B cell (primary cell): ENCODE data around the gene PLAU. TPM values are rescaled to one million over a fixed set of nuclear protein-coding genes. Genes with fewer than 3 reads are reported as not detected.

Experiments used
- ATAC-seq: fragments of 200-7000 bp; cut with Tn5 transposase; one replicate; pipeline ENCODE4 v1.10.0; 2021; ENCODE audit warnings: low read depth, mild to moderate bottlenecking, moderate number of reproducible peaks, moderate library complexity
- CTCF ChIA-PET: fragments of 350-600 bp; sonication (Branson Sonifier 250); formaldehyde crosslinking; loops from one replicate; lab custom pipeline; 2021; ENCODE audit warnings: antibody characterized with exemption, inconsistent platforms; lab: Charles Lee
- POLR2A ChIA-PET: fragments of 350-600 bp; sonication (Branson Sonifier 250); formaldehyde crosslinking; loops from one replicate; lab custom pipeline; 2021; ENCODE audit warnings: antibody characterized with exemption; lab: Charles Lee
- DNase-seq: peaks from one replicate; pipeline ENCODE4 v3.0.0; 2013
- H2AFZ ChIP-seq: 2 replicates; pipeline ENCODE4 v1.6.1; 2012; ENCODE audit warnings: mild to moderate bottlenecking, low read depth, low read length; ENCODE audit not compliant: insufficient read depth, poor library complexity, severe bottlenecking
- H3K27ac ChIP-seq, 2 donors: 1 replicate in 1 of 2; 2 replicates in 1 of 2; pipeline ENCODE4 v1.5.1; 2012 to 2013; ENCODE audit warnings: low read length in 2 of 2, mild to moderate bottlenecking in 2 of 2, moderate library complexity in 1 of 2
- H3K27me3 ChIP-seq, 4 experiments: fragments of 200-600 bp in 1 of 4; sonication (generic) in 1 of 4; replicated peaks in 1 of 4; 1 replicate in 2 of 4; 2 replicates in 2 of 4; pipeline versions ENCODE4 v1.6.1 to v1.7.0; 2013 to 2016; ENCODE audit warnings: low read length in 3 of 4, mild to moderate bottlenecking in 2 of 4, mixed read lengths in 1 of 4, moderate library complexity in 1 of 4; ENCODE audit not compliant: insufficient read depth in 4 of 4, control insufficient read depth in 3 of 4; ENCODE audit errors: control extremely low read depth in 1 of 4
- H3K36me3 ChIP-seq, 2 experiments: replicated peaks in 1 of 2; 1 replicate in 1 of 2; 2 replicates in 1 of 2; pipeline versions ENCODE4 v1.6.1 to v1.7.1; 2013; ENCODE audit warnings: low read length in 1 of 2; ENCODE audit not compliant: insufficient read depth in 2 of 2, control insufficient read depth in 1 of 2; ENCODE audit errors: control extremely low read depth in 1 of 2, extremely low read depth in 1 of 2
- H3K4me1 ChIP-seq, 2 donors: fragments of 200-600 bp in 1 of 2; sonication (generic) in 1 of 2; 1 replicate in 1 of 2; 2 replicates in 1 of 2; pipeline versions ENCODE4 v1.5.1 to v1.6.1; 2013 to 2017; ENCODE audit warnings: low read length in 2 of 2; ENCODE audit not compliant: control insufficient read depth in 2 of 2, insufficient read depth in 2 of 2
- H3K4me2 ChIP-seq: replicated peaks from 2 replicates; pipeline ENCODE3; 2012; ENCODE audit warnings: mild to moderate bottlenecking, low read depth, low read length; ENCODE audit not compliant: poor library complexity, severe bottlenecking
- H3K4me3 ChIP-seq, 5 experiments: fragments of 200-600 bp in 1 of 5; sonication (generic) in 1 of 5; 1 replicate in 3 of 5; 2 replicates in 2 of 5; pipeline versions ENCODE4 v1.5.1 to v1.7.0; 2011 to 2016; ENCODE audit warnings: low read length in 4 of 5, mild to moderate bottlenecking in 4 of 5, low read depth in 2 of 5, control low read depth in 1 of 5, moderate library complexity in 1 of 5; ENCODE audit not compliant: insufficient read depth in 1 of 5; ENCODE audit errors: control extremely low read depth in 1 of 5, extremely low read depth in 1 of 5
- H3K79me2 ChIP-seq: fragments of 200-600 bp; sonication (generic); one replicate; pipeline ENCODE4 v1.6.0; 2016; ENCODE audit warnings: low read length; ENCODE audit not compliant: control insufficient read depth, insufficient read depth
- H3K9ac ChIP-seq: fragments of 200-600 bp; sonication (generic); 2 replicates; pipeline ENCODE4 v1.6.1; 2017; ENCODE audit warnings: mild to moderate bottlenecking, low read length, moderate library complexity
- H3K9me3 ChIP-seq, 3 donors: one replicate each; pipeline versions ENCODE4 v1.6.1 to v1.7.1; 2013; ENCODE audit warnings: low read length in 2 of 3; ENCODE audit not compliant: control insufficient read depth in 2 of 3, insufficient read depth in 1 of 3; ENCODE audit errors: control extremely low read depth in 1 of 3
- H4K20me1 ChIP-seq: 2 replicates; pipeline ENCODE4 v1.6.0; 2012; ENCODE audit warnings: mild to moderate bottlenecking, low read length; ENCODE audit not compliant: insufficient read depth, control insufficient read depth, poor library complexity, severe bottlenecking
- H3K27ac Mint-ChIP-seq: one replicate; pipeline ENCODE4 v1.8.0; 2021; ENCODE audit warnings: mixed read lengths
- H3K27me3 Mint-ChIP-seq: one replicate; pipeline ENCODE4 v1.8.0; 2021; ENCODE audit warnings: mixed read lengths
- H3K4me1 Mint-ChIP-seq: one replicate; pipeline ENCODE4 v1.8.0; 2021; ENCODE audit warnings: mixed read lengths
- H3K4me3 Mint-ChIP-seq: one replicate; pipeline ENCODE4 v1.8.0; 2021; ENCODE audit warnings: mixed read lengths
- H3K9me3 Mint-ChIP-seq: one replicate; pipeline ENCODE4 v1.8.0; 2022; ENCODE audit warnings: mixed read lengths; ENCODE audit not compliant: insufficient read depth
- CTCF ChIP-seq: fragments of 200-600 bp; IDR thresholded peaks from one replicate; pipeline ENCODE4 v1.8.0; 2022; ENCODE audit warnings: antibody characterized with exemption, mild to moderate bottlenecking
- EZH2 ChIP-seq: IDR thresholded peaks from 2 replicates; pipeline ENCODE4 v1.6.1; 2012; ENCODE audit warnings: borderline replicate concordance, low read depth, mild to moderate bottlenecking, moderate library complexity, low read length; ENCODE audit not compliant: insufficient read depth, poor library complexity, severe bottlenecking
- WGBS: methylation state at CpG from one replicate; pipeline ENCODE4 v1.1.5; 2013; ENCODE audit warnings: missing lambda C conversion rate; ENCODE audit not compliant: insufficient coverage; 5-methylcytosine and 5-hydroxymethylcytosine counted together
- intact Hi-C: fragments of 100-400 bp; cut with micrococcal nuclease; formaldehyde crosslinking; loops from one replicate; pipeline ENCODE4 v1.10.0; 2022
- polyA plus RNA-seq: library from polyadenylated mRNA; depleted of rRNA; stranded (reverse); fragments of >200 nt; gene quantifications from 2 replicates; pipeline ENCODE4 v1.2.3, GENCODE V29; 2012
- total RNA-seq, 2 donors: library from RNA; stranded (reverse); fragments of 120-200 nt in 1 of 2; gene quantifications; 1 replicate in 1 of 2; 2 replicates in 1 of 2; pipeline versions ENCODE4 v1.2.3 to v1.2.4, GENCODE V29; 2013 to 2022

The PLAU gene
- total and polyA plus RNA-seq, 2 donors (not counting 1 experiment from before 2014, with no cell fraction given) = 0.04 TPM; not detected in 1

- H3K27me3 ChIP-seq = no peaks in the 10 kb centered on the region
- Mint-ChIP-seq H3K27me3 (no peaks in the 10 kb centered on the region), H3K27ac (no peak overlapping the region), H3K9me3 (no peaks in the 10 kb centered on the region), H3K4me3 (peak overlapping the region; percentile 54), H3K4me1 (peaks cover 39% of the 10 kb centered on the region)
- no peak for TF ChIP-seq CTCF
- no peak for TF ChIP-seq EZH2
- H3K27ac ChIP-seq = no peak overlapping the region
- CTCF ChIA-PET = interaction anchor here (1.0 to 16.5 kb wide), 4 partner anchors 8 to 207 kb away, joined by 3 to 498 read pairs (median 5); no protein-coding TSS in a partner anchor
- H3K9me3 ChIP-seq = no peaks in the 10 kb centered on the region
- H3K4me3 ChIP-seq = peak overlapping the region in 4 of 5 experiments; percentile 33 to 93 (median 70)
- H3K79me2 ChIP-seq = peaks cover 51% of the 10 kb centered on the region
- POLR2A ChIA-PET = interaction anchor here (0.6 to 2.4 kb wide), 3 partner anchors 8 to 379 kb away, joined by 7 to 9 read pairs (median 9); no protein-coding TSS in a partner anchor
- intact Hi-C loops = loop anchor here (2.0 to 10.0 kb wide), 3 partner anchors 61 to 1361 kb away; partner anchors contain the start of gene COMTD1
- H3K4me2 ChIP-seq = peak overlapping the region; percentile 76
- peaks cover 23% of the 10 kb centered on the region for H4K20me1 ChIP-seq
- peaks cover 0 to 27% of the 10 kb centered on the region in 2 experiments for H3K36me3 ChIP-seq
- H3K4me1 ChIP-seq = peaks cover 15 to 35% of the 10 kb centered on the region in 2 donors
- peak; percentile 35 for DNase-seq
- peak overlapping the region; percentile 77 for H2AFZ ChIP-seq
- peak overlapping the region; percentile 69 for H3K9ac ChIP-seq
- ATAC-seq = peak; percentile 2
- under 1% methylated on average over 29 of the region's 39 CpGs for WGBS
Observed at GRCh38 chr10:73873838-73874215, 37.1 kb upstream of the PLAU start.
